IPS-NIHi7 (cell line): ENCODE measurements around the gene MED25.
A peak's percentile ranks its signal among the peaks of the same experiment; 100 is the strongest.

Experiments used
- DNase-seq: peaks from one replicate; pipeline ENCODE4 v3.0.0; 2012; ENCODE audit warnings: mixed read lengths; ENCODE audit errors: extremely low spot score

Gene MED25

DNA sequence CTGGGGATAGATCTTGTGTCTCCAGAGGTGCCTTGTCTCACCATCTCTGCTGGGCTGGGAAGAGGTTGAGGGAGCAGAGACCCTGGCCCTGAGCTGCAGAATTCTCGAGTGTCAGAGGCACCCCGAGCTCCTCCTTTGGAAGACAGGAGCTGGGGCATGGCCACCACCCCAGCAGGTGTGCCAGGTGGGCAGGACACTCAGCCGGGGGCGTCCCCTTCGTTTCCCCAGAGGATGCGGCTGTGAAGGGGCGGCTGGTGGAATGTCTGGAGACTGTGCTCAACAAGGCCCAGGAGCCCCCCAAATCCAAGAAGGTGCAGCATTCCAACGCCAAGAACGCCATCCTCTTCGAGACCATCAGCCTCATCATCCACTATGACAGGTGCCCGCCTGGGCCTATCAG is 19.5 kb upstream of the MED25 start:
- DNase-seq, result no peak

DNA sequence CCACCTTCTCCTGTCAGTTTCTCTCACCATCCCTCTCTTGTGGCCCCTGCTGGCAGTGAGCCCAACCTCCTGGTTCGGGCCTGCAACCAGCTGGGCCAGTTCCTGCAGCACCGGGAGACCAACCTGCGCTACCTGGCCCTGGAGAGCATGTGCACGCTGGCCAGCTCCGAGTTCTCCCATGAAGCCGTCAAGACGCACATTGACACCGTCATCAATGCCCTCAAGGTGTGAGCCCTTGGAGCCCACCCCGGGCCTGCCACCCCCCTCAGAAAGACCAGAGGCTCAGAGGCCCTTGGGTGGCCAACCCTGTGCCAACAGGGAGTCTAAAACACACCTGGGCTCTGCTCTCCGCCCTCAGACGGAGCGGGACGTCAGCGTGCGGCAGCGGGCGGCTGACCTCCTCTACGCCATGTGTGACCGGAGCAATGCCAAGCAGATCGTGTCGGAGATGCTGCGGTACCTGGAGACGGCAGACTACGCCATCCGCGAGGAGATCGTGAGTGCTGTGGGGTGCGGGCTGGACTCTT is 18.8 kb upstream of the MED25 start:
- DNase-seq, result no peak

DNA sequence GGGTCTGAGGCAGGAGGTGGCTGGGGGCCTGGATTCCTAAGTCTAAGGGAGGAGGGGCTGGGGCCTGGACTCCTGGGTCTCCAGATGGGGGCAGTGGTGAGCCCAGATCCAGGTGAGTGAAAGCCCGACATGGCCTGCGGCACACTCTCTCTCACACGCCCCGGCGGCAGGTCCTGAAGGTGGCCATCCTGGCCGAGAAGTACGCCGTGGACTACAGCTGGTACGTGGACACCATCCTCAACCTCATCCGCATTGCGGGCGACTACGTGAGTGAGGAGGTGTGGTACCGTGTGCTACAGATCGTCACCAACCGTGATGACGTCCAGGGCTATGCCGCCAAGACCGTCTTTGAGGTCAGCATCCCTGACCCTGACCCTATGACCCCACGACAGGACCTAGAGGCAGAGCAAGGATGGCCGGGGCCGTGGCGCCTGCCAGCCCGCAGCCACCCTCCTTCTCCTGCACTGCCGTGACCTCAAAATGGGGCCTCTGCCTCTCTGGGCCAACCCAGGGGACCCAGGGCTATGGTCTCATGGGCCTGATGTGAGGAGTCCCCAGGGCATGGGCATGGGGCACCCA is 18.2 kb upstream of the MED25 start:
- DNase-seq, result peak; percentile 69

DNA sequence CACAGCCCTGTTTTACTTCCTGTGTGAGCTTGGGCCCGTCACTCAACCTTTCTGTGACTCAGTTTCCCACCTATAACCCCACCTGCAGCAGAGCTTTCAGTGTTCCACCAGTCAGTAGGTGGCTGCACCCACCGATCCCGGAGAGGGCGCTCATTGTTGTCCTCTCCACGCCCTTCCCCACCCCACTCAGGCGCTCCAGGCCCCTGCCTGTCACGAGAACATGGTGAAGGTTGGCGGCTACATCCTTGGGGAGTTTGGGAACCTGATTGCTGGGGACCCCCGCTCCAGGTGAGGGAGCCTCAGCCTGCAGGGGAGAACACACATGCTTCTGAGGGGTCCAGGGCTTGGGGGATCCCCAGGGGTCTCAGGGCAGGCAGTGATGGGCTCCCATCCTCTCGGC is 17.3 kb upstream of the MED25 start:
- DNase-seq, result no peak

DNA sequence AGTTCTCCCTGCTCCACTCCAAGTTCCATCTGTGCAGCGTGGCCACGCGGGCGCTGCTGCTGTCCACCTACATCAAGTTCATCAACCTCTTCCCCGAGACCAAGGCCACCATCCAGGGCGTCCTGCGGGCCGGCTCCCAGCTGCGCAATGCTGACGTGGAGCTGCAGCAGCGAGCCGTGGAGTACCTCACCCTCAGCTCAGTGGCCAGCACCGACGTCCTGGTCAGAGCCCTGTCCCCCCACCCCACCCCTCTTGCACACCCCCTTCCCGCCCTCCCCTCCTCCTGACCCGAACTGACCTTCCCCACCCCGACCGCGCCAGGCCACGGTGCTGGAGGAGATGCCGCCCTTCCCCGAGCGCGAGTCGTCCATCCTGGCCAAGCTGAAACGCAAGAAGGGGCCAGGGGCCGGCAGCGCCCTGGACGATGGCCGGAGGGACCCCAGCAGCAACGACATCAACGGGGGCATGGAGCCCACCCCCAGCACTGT is 16.6 kb upstream of the MED25 start:
- DNase-seq, result no peak

DNA sequence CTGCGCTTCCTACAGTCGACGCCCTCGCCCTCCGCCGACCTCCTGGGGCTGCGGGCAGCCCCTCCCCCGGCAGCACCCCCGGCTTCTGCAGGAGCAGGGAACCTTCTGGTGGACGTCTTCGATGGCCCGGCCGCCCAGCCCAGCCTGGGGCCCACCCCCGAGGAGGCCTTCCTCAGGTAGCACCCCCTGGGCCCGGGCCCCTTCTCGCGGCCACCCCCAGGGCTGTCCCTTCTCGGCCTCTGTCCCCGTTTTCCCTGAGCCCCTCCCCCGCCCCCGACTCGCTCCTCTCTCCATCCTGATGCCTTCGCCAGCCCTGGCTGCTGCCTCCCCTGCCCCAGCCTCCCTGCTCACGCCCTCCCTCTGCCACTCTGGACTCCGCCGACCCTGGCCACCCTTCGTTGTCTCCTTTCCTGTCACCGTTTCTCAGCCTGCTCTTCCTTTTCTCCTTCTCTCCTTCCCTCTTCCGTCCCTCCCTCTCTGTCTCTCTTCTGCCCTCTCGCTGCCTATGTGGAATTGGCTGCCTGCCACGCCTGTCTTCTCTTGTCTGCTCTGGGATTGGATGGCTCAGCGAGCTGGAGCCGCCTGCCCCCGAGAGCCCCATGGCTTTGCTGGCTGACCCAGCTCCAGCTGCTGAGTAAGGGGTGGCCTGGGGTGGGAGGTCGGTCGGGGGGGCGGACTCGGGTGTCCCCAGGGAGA is 16.0 kb upstream of the MED25 start:
- DNase-seq, result peak; percentile 89

DNA sequence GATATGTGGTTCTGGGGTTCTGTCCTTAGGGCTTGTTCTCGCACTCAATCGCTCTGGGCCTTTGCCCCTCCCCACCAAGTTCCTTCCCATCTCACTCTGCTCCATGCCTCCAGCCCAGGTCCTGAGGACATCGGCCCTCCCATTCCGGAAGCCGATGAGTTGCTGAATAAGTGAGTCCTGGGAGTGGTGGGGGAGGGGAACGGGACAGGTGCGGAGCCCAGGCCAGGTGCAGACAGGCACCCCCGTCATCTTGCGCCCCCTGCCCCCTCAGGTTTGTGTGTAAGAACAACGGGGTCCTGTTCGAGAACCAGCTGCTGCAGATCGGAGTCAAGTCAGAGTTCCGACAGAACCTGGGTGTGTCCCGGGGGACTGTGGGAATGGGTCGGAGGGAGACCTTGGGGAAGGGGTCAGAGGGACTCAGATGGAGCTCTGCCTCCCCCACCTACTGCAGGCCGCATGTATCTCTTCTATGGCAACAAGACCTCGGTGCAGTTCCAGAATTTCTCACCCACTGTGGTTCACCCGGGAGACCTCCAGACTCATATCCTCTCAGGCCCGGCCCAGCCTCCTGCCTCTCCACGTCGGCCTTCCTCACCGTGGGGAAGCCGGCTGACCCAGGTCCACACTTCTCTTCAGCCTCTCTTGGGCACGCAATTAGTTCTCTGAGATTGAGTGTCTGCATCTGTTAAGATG is 15.1 kb upstream of the MED25 start:
- DNase-seq, result no peak

DNA sequence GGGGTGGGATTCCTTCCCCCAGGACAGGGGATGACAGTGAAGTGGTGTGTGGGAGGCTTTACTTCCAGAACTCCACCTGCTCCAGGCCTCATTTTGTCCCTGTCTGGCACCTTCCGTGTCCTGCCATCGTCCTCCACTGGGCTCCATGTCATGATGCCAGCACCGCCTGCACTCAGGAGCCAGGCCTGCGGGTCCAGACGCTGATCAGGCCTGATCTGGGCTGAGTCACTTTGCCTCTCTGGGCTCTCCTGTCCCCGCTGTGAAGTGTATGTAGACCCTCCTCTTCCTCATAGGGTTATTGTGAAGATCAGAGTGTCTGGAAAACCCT is 14.6 kb upstream of the MED25 start:
- DNase-seq, result no peak

DNA sequence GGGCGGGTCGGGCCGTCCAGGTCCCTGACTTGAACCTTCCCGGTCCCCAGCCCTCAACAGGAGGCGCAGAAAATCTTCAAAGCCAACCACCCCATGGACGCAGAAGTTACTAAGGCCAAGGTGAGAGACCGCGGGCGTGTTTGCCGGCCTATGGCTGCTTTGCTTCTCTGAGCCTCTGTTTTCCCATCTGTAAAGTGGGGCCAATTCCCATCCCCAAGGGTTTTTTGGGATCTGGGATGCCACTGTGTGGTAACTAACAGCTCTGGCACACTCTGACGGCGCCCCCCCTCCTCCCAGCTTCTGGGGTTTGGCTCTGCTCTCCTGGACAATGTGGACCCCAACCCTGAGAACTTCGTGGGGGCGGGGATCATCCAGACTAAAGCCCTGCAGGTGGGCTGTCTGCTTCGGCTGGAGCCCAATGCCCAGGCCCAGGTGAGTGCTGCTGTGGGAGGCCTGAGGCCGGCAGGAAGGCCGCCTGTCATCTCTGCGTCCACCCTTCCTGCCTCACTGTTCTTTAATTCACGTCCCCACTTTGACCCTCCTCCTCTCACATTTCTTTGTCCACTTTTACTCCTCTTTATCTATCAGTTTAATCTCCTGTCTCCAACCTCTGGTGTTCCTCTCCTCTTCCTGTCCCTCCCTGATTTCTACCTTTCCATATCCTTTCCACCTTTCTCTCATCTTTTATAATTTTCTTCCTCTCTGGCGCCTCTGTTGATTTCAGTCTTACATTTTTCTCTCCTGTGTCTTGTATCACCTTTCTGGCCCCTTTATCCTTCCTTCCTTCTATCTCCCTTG is 12.1 kb upstream of the MED25 start:
- DNase-seq, result no peak

DNA sequence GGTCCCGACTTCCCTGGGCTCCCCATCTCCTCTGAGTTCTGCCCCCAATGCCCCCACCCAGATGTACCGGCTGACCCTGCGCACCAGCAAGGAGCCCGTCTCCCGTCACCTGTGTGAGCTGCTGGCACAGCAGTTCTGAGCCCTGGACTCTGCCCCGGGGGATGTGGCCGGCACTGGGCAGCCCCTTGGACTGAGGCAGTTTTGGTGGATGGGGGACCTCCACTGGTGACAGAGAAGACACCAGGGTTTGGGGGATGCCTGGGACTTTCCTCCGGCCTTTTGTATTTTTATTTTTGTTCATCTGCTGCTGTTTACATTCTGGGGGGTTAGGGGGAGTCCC is 11.5 kb upstream of the MED25 start:
- DNase-seq, result no peak

DNA sequence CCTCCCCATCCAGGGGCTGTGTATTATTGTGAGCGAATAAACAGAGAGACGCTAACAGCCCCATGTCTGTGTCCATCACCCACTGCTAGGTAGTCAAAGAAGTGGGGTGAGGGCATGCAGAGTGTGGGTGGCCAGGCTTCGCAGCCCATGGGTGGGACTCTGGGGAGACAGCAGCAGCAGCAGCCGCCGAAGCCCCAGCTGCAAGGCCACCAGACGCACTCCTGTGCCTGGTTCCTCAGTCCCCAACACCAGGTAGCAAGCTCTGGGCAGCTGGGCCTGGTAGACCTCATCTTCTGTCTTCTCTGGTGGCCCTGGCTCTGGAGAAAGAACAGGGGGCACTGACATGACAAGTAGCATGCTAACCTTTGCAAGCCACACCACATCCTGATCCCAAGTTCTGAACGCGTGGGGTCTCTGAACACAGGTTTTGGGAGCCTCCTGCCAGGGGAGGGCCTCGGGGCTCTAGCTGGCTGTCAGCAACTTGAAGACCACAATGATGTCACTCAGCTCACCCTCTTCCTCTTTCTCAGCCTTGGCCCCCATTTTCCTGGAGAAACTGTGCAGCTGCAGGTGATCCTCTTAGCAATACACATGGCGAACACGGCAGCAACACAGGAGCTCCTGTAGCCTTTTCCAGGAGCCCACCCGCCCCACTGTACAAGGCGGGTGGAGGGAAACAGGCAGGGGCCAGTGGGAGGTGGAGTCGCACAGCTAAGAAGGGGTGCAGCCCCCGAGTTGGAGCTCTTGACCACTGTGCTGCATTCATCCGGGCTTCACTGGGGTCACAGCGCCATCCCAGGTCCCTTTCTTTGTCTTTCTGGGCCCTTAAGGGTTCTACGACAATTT is 10.8 kb upstream of the MED25 start:
- DNase-seq, result no peak

DNA sequence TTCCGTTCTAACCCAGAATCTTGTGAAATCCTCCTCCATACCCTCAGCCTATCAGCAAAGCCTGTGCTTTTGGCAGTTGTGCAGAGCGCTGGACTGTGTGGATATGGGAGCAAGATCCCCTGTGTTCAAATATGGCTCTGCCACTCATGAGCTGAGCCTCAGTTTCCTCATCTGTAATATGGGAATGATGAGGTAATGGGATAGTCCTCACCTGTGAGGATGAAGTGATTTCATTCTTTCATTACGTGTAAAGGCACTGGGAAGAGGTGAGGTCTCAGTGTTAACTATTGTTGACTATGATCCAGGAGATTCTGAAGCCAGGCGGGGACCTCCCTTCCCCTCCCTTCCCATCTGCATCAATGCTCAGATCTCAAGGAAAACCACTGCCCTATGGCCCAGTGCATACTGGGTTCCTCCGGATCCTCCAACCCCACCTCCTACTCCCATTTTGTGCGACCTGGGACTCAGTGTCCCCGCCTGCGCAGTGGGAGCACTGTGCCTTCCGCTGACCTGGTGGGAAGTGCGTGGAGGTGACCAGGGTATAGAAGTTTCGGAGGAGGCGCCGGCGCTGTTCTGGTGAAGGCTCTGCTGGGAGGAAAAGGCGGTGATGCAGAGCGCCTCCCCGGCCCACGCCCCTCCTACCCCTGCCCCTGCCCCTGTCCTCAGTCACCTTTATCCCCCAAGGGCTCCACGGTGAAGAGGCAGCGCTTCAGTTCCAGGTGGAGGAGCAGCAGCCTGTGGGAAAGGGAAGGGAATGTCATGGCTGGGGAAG is 10.0 kb upstream of the MED25 start:
- no peak for DNase-seq

DNA sequence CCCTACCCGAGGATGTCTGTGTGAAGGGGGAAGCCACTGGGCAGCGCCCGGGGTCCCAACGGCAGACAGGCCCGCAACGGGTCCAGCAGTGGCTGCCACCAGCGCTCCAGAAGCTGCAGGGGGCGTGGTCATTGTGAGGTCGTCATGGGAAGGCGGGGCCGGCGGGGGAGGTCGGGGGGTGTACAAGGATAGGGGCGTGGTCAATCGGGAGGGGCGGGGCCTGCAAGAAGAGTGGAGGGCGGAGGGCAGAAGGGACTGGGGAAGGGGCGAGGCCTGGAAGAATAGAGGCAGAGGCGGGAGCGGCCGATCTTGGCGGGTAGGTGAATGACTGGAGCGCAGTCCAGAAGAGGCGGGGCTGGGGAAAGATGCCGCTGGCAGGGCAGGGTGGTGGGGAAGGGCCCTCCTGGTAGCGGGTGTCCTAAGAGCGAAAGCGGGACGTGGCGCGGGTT is 9.4 kb upstream of the MED25 start:
- peak; percentile 95 for DNase-seq

DNA sequence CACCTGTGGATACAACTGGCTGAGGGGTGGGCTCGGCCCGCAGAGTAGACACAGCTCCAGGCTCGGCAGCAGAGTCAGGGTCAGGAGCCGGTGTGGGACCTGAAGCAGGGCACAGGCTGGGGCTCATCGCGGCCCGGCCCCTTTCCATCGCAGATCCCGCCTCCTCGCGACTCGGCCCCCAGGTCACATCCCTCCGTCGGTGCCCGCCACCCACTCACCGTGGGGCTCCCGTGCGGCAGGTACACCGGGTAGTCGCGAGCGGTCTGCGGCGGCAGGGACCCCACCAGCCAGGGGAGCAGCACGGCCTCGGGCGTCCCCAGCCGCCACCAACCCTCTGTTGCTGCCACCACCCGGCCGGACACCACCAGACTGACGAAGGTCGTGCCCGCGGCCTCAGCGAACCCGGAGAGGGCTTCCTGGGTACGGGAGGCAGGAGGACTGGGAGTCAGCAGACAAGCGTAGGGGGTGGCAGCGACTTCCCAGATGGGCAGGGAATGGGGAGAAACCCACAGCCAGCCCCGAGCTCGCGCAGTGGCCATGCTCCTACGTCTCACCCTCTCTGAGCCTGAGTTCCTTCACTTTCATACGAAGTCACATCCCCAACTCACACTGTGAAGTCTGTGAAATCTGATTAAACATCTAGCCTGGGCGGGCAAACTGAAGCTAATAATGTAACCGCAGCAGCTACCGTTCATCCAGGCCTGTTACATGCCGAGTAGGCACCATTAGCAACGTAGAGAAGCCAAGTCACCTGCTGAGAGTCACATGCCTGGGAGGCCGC is 8.7 kb upstream of the MED25 start:
- DNase-seq, result peak; percentile 35

DNA sequence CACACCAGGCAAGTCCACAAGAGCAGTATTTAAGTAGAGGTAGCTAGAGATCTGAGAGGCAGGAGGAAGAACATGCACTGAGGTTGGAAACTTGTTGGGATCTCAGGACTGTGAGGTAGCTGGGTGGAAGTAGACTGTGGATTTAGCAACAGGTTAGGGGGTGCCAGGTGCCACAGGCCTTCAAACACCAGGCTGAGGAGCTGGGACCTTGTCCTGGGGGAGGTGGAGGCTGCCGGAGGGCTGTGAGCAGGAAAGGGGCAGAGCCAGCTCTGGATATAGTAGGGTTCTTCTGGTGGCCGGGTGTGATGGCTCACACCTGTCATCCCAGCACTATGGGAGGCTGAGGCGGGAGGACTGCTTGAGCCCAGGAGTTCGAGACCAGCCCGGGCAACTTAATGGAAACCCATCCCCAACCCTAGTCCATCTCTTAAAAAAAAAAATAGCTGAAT is 8.1 kb upstream of the MED25 start:
- no peak for DNase-seq

DNA sequence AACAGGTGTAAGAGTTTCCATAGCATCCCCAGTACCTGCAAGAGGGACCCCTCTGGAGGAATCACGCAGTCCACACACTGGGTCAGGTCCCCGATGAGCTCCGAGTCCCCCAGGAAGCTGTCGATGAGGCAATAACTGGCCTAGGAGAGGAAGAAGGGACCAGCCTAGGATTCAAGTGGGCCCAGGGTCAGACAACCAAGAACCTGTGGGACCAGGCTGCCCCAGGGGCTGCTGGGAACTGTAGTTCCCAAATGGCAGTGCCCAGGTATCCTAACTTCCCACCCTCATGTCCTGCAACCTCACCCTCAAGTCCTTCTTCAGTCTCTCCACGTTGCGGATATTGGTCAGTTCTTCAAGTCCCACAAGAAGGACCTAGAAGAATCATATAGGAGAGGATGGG is 6.8 kb upstream of the MED25 start:
- no peak for DNase-seq

DNA sequence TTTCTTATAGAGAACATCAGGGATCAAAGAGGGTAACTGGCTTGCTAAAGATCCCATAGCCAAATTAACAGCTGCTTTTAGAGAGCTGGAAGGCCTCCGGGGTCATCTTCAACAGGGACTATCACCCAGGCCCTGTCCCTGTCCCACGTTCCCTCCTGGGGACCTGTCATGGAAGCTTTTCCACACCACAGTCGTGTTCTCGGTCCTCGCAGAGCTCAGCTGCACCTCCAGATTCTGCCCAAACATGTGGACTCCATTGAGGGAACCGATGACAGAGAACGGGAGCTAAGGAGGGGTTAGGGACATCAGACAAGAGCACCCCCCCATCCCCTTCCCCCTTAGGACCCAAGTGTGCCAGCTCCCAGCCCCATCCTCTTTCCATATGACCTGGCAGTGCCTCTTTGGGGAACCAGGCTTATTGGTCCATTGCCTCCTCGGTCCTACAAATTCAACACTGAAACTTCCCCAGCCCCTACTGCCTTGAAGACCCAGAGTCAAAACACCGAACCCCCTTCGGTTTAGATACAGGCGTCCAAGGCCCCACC is 5.6 kb upstream of the MED25 start:
- no peak for DNase-seq

DNA sequence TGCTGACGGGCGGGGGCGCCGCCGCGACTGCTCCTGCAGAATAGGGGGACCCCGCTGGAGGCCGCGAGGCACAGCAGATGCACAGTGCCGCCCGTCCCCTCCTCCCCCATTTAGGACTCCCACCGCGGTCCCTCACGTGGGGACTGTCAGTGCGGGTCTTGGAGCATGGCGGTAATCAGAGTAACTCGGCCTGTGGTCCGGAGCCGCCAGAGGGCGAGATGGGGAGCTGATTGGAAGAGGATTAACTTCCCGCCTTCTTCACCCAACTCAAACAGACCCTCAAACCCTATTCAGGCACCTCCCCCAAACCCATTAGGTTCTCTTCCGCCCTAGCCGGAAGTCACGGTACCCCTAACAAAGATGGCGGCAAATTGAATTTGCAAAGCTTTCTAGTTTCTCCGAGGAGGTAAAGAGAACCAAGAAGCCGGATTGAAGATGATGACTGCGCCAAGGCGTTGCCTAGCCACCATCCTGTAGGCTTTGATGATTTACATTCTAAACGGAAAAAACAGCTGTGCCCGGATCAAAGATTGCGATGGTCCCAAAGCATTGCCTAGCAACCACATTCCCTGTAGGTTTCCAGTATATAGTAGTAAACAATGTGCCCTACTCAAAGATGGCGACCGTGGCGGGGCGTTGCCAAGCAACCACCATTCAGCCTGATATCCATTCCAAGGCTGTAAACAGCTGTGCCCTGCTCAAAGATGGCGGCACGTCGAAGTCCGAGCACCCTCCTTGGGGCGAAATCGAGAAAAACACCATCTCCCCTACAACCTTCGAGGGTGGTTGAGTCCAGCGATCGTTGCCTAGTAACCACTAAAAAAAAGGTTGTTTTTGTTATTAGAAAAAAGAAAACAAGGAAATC is 4.9 kb upstream of the MED25 start, which contains the start of gene FUZ:
Gene FUZ, minus strand, starts transcription at position 296 of the 865 bp plus-strand sequence. Its CDS starts 186 bp downstream, at position 110.
- DNase-seq, result peak; percentile 89
